NT2/D1 (cell line): Measurements from ENCODE around the gene MCF2L.

Experiments used
- SUZ12 ChIP-seq: IDR thresholded peaks from 2 replicates; pipeline ENCODE4 v1.6.1; 2011; ENCODE audit not compliant: insufficient read length, insufficient read depth; ENCODE audit errors: extremely low read depth
- YY1 ChIP-seq: IDR thresholded peaks from 2 replicates; pipeline ENCODE4 v1.6.1; 2011; ENCODE audit not compliant: insufficient read length, insufficient read depth
- ZNF274 ChIP-seq: IDR thresholded peaks from 2 replicates; pipeline ENCODE4 v1.6.1; 2011; ENCODE audit warnings: mild to moderate bottlenecking, low read depth, low read length

- no peak for TF ChIP-seq YY1
- no peak for TF ChIP-seq SUZ12
- TF ChIP-seq ZNF274: no peak
Observed at GRCh38 chr13:112986946-112987681, 18.1 kb downstream of the MCF2L start.
